Measurements from ENCODE around the gene KIAA0825. TPM values are rescaled to one million over a fixed set of nuclear protein-coding genes. Genes with fewer than 3 reads are reported as not detected.

The KIAA0825 gene
- polyA plus RNA-seq, 2 donors = 0.29 to 0.38 TPM

DNA sequence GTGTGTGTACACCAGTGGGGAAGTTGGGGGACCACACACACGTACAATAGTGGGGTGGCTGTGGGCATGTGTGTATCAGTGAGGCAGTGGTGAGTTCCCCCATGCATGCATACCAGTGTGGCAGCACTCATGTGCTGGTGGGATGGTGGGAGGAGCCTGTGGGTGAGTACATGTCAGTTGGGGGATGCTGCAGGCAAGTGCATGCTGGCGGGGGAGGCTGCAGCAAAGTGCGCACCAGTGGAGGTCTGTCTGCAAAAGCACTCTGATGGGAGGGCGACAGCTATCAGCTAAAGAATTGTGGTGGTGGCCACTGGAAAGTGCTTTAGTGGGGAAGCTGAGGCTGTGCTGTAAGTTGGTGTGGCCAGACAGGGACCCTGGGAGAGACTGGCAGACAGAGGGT lies 418.8 kb downstream of the KIAA0825 start:
- Histone ChIP-seq H3K27ac (ENCODE audit: low read depth in 2 of 2, low read length in 1 of 2) (no peak overlapping the region), H3K9me3 (ENCODE audit: control insufficient read depth in 2 of 2, insufficient read depth in 1 of 2, low read depth in 1 of 2, low read length in 1 of 2) (no peaks in the 10 kb centered on the region), H3K4me3 (ENCODE audit: low read depth in 1 of 2, low read length in 2 of 2) (no peak overlapping the region), H3K4me1 (ENCODE audit: control insufficient read depth in 2 of 2, insufficient read depth in 2 of 2, low read length in 1 of 2) (no peaks in the 10 kb centered on the region), H3K27me3 (ENCODE audit: control insufficient read depth in 1 of 2, insufficient read depth in 2 of 2, low read length in 2 of 2) (no peaks in the 10 kb centered on the region), H3K36me3 (ENCODE audit: control insufficient read depth in 2 of 2, insufficient read depth in 2 of 2, low read length in 1 of 2) (peaks cover 0 to 2% of the 10 kb centered on the region in 2 donors)
- WGBS, 2 donors = 95 to 96% methylated on average over 4 of the region's 4 CpGs

DNA sequence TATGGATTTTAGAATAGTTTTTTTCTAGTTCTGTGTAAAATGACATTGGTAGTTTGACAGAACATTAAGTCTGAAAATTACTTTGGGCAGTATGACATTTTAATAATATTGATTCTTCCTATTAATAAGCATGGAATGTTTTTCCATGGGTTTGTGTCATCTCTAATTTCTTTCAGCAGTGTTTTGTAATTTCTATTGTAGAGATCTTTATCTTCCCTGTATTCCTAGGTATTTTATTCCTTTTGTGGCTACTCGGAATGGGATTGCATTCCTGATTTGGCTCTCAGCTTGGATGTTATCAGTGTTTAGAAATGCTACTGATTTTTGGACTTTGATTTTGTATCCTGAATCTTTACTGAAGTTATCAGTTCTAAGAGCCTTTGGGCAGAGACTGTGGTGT lies 420.4 kb downstream of the KIAA0825 start:
- Histone ChIP-seq H3K27ac (ENCODE audit: low read depth in 2 of 2, low read length in 1 of 2) (no peak overlapping the region), H3K27me3 (ENCODE audit: control insufficient read depth in 1 of 2, insufficient read depth in 2 of 2, low read length in 2 of 2) (no peaks in the 10 kb centered on the region), H3K36me3 (ENCODE audit: control insufficient read depth in 2 of 2, insufficient read depth in 2 of 2, low read length in 1 of 2) (peaks cover 0 to 2% of the 10 kb centered on the region in 2 donors), H3K4me1 (ENCODE audit: control insufficient read depth in 2 of 2, insufficient read depth in 2 of 2, low read length in 1 of 2) (no peaks in the 10 kb centered on the region), H3K9me3 (ENCODE audit: control insufficient read depth in 2 of 2, insufficient read depth in 1 of 2, low read depth in 1 of 2, low read length in 1 of 2) (no peaks in the 10 kb centered on the region), H3K4me3 (ENCODE audit: low read depth in 1 of 2, low read length in 2 of 2) (no peak overlapping the region)
- WGBS, 2 donors = 85 to 95% methylated on average over 1 of the region's 1 CpG

DNA sequence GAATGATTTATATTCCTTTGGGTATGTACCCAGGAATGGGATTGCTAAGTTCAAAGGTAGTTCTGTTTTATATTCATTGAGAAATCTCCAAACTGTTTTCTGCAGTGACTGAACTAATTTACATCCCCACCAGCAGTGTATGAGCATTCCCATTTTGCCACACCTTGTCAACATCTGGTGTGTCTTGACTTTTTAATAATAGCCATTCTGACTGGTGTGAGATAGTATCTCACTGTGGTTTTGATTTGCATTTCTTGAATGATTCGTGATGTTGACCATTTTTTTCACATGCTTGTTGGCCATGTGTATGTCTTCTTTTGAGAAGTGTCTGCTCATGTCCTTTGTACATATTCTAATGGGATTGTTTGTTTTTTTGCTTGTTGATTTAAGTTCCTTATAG lies 421.5 kb downstream of the KIAA0825 start:
- H3K27ac ChIP-seq (ENCODE audit: low read depth in 2 of 2, low read length in 1 of 2) = no peak overlapping the region
- no peaks in the 10 kb centered on the region for H3K9me3 ChIP-seq (ENCODE audit: control insufficient read depth in 2 of 2, insufficient read depth in 1 of 2, low read depth in 1 of 2, low read length in 1 of 2)
- peaks cover 0 to 2% of the 10 kb centered on the region in 2 donors for H3K36me3 ChIP-seq (ENCODE audit: control insufficient read depth in 2 of 2, insufficient read depth in 2 of 2, low read length in 1 of 2)
- WGBS, 2 donors = 68 to 77% methylated on average over 1 of the region's 1 CpG
- H3K4me1 ChIP-seq (ENCODE audit: control insufficient read depth in 2 of 2, insufficient read depth in 2 of 2, low read length in 1 of 2) = no peaks in the 10 kb centered on the region
- H3K27me3 ChIP-seq (ENCODE audit: control insufficient read depth in 1 of 2, insufficient read depth in 2 of 2, low read length in 2 of 2) = no peaks in the 10 kb centered on the region
- no peak overlapping the region for H3K4me3 ChIP-seq (ENCODE audit: low read depth in 1 of 2, low read length in 2 of 2)

DNA sequence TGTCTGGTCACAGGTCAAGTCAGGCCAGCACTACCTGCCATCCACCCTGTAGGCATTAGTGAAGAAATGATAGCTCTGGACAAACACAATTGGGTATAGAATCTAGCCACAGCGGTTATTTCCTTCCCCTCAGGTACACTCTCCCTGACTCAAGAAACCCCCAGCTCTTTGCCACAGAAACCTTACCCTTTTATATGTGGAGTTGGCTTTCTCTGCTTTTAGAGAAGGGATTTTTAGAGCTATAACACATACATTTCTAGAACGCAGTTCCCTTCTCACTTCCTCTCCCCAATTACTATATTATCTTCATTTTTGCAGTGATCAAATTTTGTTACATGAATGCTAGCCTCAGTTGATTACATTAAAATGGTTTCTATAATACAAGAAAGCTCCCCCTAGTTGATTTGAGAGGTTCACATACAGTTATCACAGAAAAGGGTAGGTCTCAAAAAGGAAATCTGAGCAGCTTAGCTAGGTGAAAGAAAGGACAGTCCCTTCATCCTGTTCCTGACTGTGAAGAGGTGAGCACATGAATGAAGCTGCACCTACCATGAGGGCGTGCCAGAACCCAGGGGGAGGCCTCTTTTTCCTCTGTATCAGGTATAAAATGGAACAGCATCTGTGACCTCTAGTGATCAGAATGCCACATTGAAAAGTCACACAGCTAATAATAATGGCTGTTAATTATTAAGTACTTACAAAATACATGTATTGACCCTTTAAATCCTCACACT lies 425.6 kb downstream of the KIAA0825 start:
- Histone ChIP-seq H3K27ac (ENCODE audit: low read depth in 2 of 2, low read length in 1 of 2) (no peak overlapping the region), H3K4me1 (ENCODE audit: control insufficient read depth in 2 of 2, insufficient read depth in 2 of 2, low read length in 1 of 2) (no peaks in the 10 kb centered on the region), H3K4me3 (ENCODE audit: low read depth in 1 of 2, low read length in 2 of 2) (no peak overlapping the region), H3K27me3 (ENCODE audit: control insufficient read depth in 1 of 2, insufficient read depth in 2 of 2, low read length in 2 of 2) (no peaks in the 10 kb centered on the region), H3K36me3 (ENCODE audit: control insufficient read depth in 2 of 2, insufficient read depth in 2 of 2, low read length in 1 of 2) (no peaks in the 10 kb centered on the region), H3K9me3 (ENCODE audit: control insufficient read depth in 2 of 2, insufficient read depth in 1 of 2, low read depth in 1 of 2, low read length in 1 of 2) (no peaks in the 10 kb centered on the region)
- WGBS, 2 donors = 90 to 93% methylated on average over 3 of the region's 3 CpGs

DNA sequence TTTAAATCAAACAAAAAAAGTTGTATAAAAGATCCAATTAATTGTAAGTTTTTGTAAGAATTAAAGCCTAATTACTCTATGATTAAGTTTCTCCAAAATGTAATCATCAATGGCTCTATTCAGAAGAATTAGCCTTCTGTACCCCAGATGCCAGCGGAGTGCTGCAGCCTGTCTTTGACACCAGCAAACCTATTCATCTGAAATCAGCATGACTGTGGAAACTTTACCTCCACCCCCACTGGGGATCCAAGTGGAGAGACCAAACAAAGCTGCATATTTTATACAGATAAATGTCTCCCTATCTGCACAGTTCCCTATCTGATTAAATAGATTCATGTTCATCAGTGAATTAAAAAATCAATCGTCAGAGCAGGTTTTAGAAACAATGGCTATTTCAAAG lies 426.8 kb downstream of the KIAA0825 start:
- Histone ChIP-seq H3K4me3 (ENCODE audit: low read depth in 1 of 2, low read length in 2 of 2) (no peak overlapping the region), H3K27ac (ENCODE audit: low read depth in 2 of 2, low read length in 1 of 2) (no peak overlapping the region), H3K36me3 (ENCODE audit: control insufficient read depth in 2 of 2, insufficient read depth in 2 of 2, low read length in 1 of 2) (no peaks in the 10 kb centered on the region), H3K4me1 (ENCODE audit: control insufficient read depth in 2 of 2, insufficient read depth in 2 of 2, low read length in 1 of 2) (no peaks in the 10 kb centered on the region), H3K27me3 (ENCODE audit: control insufficient read depth in 1 of 2, insufficient read depth in 2 of 2, low read length in 2 of 2) (no peaks in the 10 kb centered on the region), H3K9me3 (ENCODE audit: control insufficient read depth in 2 of 2, insufficient read depth in 1 of 2, low read depth in 1 of 2, low read length in 1 of 2) (no peaks in the 10 kb centered on the region)
- WGBS, 2 donors = 76 to 85% methylated on average over 2 of the region's 2 CpGs

DNA sequence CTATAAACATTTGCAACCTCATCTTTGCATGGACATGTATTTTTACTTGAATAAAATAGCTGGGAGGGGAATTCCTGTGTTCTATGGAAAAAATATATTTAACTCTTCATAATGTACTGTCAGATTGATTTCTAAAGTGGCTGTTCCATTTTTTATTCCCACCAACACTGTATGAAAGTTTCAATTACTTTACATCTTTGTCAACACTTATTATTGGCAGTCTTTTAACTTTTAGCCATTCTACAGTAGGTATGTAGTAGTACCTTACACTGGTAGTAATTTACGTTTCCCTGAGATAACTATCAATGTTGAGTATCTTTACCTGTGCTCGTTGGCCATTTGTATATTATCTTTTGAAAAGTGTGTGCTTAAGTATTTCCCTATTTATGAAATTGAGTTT lies 429.7 kb downstream of the KIAA0825 start:
- Histone ChIP-seq H3K9me3 (ENCODE audit: control insufficient read depth in 2 of 2, insufficient read depth in 1 of 2, low read depth in 1 of 2, low read length in 1 of 2) (no peaks in the 10 kb centered on the region), H3K36me3 (ENCODE audit: control insufficient read depth in 2 of 2, insufficient read depth in 2 of 2, low read length in 1 of 2) (no peaks in the 10 kb centered on the region), H3K27ac (ENCODE audit: low read depth in 2 of 2, low read length in 1 of 2) (no peak overlapping the region), H3K4me3 (ENCODE audit: low read depth in 1 of 2, low read length in 2 of 2) (no peak overlapping the region), H3K4me1 (ENCODE audit: control insufficient read depth in 2 of 2, insufficient read depth in 2 of 2, low read length in 1 of 2) (no peaks in the 10 kb centered on the region), H3K27me3 (ENCODE audit: control insufficient read depth in 1 of 2, insufficient read depth in 2 of 2, low read length in 2 of 2) (no peaks in the 10 kb centered on the region)
- WGBS, 2 donors = 54 to 68% methylated on average over 2 of the region's 2 CpGs

DNA sequence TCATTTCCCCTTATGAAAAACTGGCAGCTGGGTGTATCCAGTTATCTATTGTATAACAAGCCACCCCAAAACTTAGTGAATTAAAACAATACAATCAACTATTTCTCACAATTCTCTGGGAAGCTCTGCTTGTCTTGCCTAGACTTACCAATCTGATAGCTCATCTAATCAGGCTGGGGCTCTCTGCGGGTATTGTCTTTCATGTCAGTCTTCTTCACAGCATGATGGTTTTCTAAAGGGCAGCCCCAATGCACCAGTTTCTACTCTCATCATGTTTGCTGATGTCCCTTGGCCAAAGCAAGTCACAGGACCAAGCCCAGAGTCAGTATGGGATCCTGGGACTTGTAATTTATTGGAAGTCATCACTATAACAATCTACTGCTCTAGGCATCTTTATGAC lies 433.5 kb downstream of the KIAA0825 start:
- H3K9me3 ChIP-seq (ENCODE audit: control insufficient read depth in 2 of 2, insufficient read depth in 1 of 2, low read depth in 1 of 2, low read length in 1 of 2) = no peaks in the 10 kb centered on the region
- no peak overlapping the region for H3K27ac ChIP-seq (ENCODE audit: low read depth in 2 of 2, low read length in 1 of 2)
- no peaks in the 10 kb centered on the region for H3K36me3 ChIP-seq (ENCODE audit: control insufficient read depth in 2 of 2, insufficient read depth in 2 of 2, low read length in 1 of 2)
- no peaks in the 10 kb centered on the region for H3K27me3 ChIP-seq (ENCODE audit: control insufficient read depth in 1 of 2, insufficient read depth in 2 of 2, low read length in 2 of 2)
- WGBS, 2 donors = 81 to 92% methylated on average over 1 of the region's 1 CpG
- H3K4me3 ChIP-seq (ENCODE audit: low read depth in 1 of 2, low read length in 2 of 2) = no peak overlapping the region
- H3K4me1 ChIP-seq (ENCODE audit: control insufficient read depth in 2 of 2, insufficient read depth in 2 of 2, low read length in 1 of 2) = no peaks in the 10 kb centered on the region

DNA sequence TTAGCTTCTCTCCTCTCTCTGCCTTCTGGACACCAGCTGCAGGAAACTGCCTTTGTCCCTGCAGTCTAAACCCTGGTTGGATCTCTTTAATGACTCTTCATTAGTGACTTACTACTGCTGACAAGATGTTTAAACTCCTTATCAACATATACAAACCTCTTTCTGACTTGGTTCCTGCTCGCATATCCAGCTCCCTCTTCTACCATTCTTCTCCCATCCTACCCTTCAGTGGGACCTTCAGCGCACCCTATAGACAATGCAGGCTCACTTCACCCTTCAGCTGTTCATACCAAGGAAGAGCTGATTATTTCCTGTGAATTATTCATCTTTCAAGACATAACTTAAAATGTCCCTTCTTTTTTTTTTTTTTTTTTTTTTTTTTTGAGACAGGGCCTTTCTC lies 436.5 kb downstream of the KIAA0825 start:
- Histone ChIP-seq H3K36me3 (ENCODE audit: control insufficient read depth in 2 of 2, insufficient read depth in 2 of 2, low read length in 1 of 2) (no peaks in the 10 kb centered on the region), H3K27ac (ENCODE audit: low read depth in 2 of 2, low read length in 1 of 2) (no peak overlapping the region), H3K4me3 (ENCODE audit: low read depth in 1 of 2, low read length in 2 of 2) (no peak overlapping the region), H3K9me3 (ENCODE audit: control insufficient read depth in 2 of 2, insufficient read depth in 1 of 2, low read depth in 1 of 2, low read length in 1 of 2) (no peaks in the 10 kb centered on the region), H3K27me3 (ENCODE audit: control insufficient read depth in 1 of 2, insufficient read depth in 2 of 2, low read length in 2 of 2) (no peaks in the 10 kb centered on the region), H3K4me1 (ENCODE audit: control insufficient read depth in 2 of 2, insufficient read depth in 2 of 2, low read length in 1 of 2) (no peaks in the 10 kb centered on the region)
- WGBS, 2 donors = 70 to 73% methylated on average over 2 of the region's 2 CpGs

DNA sequence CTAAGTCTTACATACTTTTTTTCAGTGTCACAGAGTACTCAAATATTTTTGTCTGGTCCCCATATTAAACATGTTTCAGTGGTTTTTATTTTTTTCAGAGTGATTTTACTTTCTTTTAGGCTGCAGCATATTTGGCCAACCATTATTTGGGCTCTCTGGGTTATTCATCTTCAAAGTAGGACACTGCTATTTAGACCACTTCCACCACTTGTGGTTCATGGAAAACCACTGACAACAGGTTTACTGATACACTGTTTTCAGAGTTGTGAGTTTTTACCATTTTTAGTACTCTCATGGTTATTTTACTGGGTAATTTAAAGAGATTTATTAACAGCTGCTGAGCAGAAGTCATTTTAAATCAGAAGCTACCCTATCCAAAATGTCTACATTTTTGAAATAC lies 437.6 kb downstream of the KIAA0825 start:
- Histone ChIP-seq H3K27ac (ENCODE audit: low read depth in 2 of 2, low read length in 1 of 2) (no peak overlapping the region), H3K27me3 (ENCODE audit: control insufficient read depth in 1 of 2, insufficient read depth in 2 of 2, low read length in 2 of 2) (no peaks in the 10 kb centered on the region), H3K9me3 (ENCODE audit: control insufficient read depth in 2 of 2, insufficient read depth in 1 of 2, low read depth in 1 of 2, low read length in 1 of 2) (no peaks in the 10 kb centered on the region), H3K4me1 (ENCODE audit: control insufficient read depth in 2 of 2, insufficient read depth in 2 of 2, low read length in 1 of 2) (no peaks in the 10 kb centered on the region), H3K36me3 (ENCODE audit: control insufficient read depth in 2 of 2, insufficient read depth in 2 of 2, low read length in 1 of 2) (no peaks in the 10 kb centered on the region), H3K4me3 (ENCODE audit: low read depth in 1 of 2, low read length in 2 of 2) (no peak overlapping the region)

DNA sequence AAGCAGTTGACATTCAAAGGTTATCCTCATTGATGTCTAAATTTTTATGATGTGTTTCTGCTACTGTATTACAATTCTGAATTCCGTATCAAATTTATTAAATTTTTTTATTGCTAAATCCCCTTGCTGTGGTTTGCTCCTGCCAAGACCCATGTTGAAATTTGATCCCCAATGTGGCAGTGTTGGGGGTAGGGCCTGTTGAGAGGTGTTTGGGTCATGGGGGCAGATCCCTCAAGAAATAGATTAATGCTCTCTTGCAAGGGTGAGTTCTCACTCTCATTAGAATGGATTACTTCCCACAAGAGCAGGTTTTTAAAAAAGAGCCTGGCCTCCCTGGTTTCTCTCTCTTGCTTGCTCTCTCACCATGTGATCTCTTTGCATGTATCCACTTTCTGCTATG lies 442.5 kb downstream of the KIAA0825 start:
- Histone ChIP-seq H3K9me3 (ENCODE audit: control insufficient read depth in 2 of 2, insufficient read depth in 1 of 2, low read depth in 1 of 2, low read length in 1 of 2) (no peaks in the 10 kb centered on the region), H3K4me3 (ENCODE audit: low read depth in 1 of 2, low read length in 2 of 2) (no peak overlapping the region), H3K27me3 (ENCODE audit: control insufficient read depth in 1 of 2, insufficient read depth in 2 of 2, low read length in 2 of 2) (no peaks in the 10 kb centered on the region), H3K4me1 (ENCODE audit: control insufficient read depth in 2 of 2, insufficient read depth in 2 of 2, low read length in 1 of 2) (no peaks in the 10 kb centered on the region), H3K27ac (ENCODE audit: low read depth in 2 of 2, low read length in 1 of 2) (no peak overlapping the region), H3K36me3 (ENCODE audit: control insufficient read depth in 2 of 2, insufficient read depth in 2 of 2, low read length in 1 of 2) (no peaks in the 10 kb centered on the region)
- WGBS, 2 donors = 84 to 93% methylated on average over 1 of the region's 1 CpG

All from esophagus (tissue), 2 donors.